AG10803 (cell line): ENCODE measurements around the gene NSUN4.

ENCODE experiments used
- DNase-seq: peaks from one replicate; pipeline ENCODE4 v3.0.0; 2010; ENCODE audit warnings: low read depth
- H3K4me3 ChIP-seq: 2 replicates; pipeline ENCODE4 v1.5.1; 2011; ENCODE audit warnings: mild to moderate bottlenecking, low read length, control low read depth
- CTCF ChIP-seq: conservative IDR thresholded peaks from 2 replicates; pipeline ENCODE4 v1.5.1; 2011; ENCODE audit warnings: mild to moderate bottlenecking, low read length, control low read depth, inconsistent platforms

NSUN4 gene

DNA sequence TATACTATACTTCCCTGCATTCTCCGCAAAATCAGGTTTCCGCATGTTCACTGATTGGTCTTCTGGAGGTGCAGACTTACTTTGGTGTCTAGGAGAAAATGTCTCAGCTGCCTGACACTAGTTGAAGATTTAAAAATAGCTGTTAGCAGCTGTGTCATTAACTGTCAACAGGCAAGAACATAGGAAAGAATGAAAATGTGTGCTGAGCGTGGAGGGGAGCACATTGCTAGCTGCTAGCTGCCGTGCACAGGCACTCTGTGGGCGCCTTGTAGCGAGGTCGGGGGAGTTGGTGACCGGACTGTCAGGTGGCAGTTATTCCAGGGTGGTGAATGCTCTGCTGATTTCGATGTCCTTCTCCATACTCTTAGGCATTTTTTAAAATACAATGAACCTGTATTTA is 58.7 kb downstream of the NSUN4 start:
- H3K4me3 ChIP-seq, result no peak overlapping the region
- DNase-seq, result no peak
- no peak for TF ChIP-seq CTCF

DNA sequence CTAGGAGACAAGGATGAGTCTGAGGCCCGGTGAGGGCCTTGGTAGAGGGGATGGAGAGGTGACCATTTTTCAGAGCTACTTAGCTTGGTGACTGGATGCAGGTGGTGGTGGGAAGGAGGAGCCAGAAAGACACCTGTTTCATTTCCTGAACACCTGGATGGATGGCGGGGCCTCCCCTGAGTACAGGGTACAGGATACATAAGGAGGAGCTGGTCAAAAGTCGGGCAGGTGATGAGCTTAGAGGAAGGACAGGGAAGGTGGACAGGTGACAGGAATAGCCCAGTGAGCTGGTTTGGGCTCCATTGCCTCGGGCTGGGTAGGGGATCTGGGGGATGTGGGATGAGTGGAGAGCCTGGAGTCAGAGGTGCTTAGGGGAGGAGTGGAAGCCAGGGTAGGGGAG is 59.8 kb downstream of the NSUN4 start:
- TF ChIP-seq CTCF, result no peak
- H3K4me3 ChIP-seq, result no peak overlapping the region
- DNase-seq, result no peak

DNA sequence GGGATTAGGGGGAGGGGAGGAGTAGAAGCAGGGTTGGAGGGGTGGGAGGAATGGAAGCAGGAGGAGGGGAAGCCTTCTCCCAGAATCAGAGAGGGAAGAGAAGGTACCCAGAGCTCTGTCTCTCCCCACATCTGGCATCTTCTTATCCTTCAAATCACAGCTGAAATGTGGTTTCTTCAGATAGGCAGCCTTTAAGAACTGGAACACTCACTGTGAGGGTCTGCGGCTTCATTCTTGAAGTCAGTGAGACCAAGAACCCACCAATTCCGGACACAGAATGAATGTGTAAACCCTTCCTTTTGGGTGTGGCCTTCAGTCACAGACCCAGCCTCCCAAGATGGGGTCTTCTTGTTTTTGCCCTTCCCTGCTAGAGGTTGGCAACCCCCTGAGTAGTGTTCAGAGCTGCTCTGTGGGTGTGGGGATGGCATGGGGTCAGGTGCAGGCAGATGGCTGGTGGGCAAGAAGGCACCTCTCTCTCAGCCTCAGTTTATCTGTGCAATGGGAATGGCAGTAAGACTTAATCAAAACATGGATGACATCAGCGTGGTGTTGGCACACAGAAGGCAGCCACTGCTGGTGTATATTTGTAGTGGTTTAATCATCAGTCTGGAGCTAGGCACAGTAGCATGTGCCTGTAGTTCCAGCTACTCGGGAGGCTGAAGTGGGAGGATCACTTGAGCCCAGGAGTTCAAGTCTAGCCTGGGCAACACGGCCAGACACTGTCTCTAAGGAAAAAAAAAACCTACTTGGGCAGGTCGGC is 60.7 kb downstream of the NSUN4 start:
- no peak overlapping the region for H3K4me3 ChIP-seq
- no peak for TF ChIP-seq CTCF
- peak; percentile 26 for DNase-seq

DNA sequence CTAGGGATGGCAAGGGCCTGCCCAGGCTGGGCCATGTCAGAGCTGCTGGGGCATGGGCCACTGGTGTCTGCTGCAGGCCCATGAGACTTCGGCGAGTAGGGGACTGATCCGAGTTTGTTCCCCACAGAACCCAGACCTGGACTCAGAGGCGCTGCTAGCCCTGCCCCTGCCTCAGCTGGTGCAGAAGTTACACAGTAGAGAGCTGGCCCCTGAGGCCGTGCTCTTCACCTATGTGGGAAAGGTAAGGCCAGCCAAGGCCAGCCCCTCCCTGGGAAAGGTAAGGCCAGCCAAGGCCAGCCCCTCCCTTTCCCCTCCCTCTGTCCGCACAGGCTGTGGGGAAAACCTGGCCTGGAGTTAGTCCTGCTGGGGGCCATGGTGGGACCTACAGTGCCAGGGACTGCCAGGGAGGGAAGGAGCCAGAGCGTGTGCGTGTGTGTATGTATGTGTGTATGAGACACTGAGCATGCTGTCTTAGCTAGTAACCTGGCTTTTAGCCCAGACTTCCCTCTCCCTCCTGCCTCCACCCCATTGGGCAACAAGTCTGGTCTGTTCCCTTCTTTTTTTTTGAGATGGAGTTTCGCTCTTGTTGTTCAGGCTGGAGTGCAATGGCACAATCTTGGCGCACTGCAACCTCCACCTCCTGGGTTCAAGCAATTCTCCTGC is 61.5 kb downstream of the NSUN4 start:
- TF ChIP-seq CTCF, result no peak
- peak; percentile 97 for DNase-seq
- no peak overlapping the region for H3K4me3 ChIP-seq

DNA sequence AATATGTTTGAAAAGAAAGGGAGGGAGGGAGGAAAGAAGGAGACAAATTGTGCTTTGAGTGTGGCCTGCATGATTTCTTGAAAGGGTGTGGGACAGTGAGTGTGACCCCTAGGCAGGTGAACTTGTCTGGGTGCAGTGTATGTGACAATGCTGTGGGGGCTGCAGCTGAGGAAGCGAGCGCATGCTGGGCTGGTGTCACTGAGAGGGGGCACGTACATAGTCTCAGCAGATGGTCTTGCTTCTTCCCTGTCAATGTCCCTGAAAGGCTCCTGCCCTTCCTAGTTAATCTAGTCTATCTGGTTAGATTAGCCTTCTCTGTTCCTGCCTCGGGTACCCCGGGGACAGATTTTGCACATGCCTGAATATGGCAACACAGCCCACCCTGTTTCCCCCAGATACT is 63.3 kb downstream of the NSUN4 start:
- no peak for TF ChIP-seq CTCF
- H3K4me3 ChIP-seq, result no peak overlapping the region
- no peak for DNase-seq

- no peak for DNase-seq
- no peak overlapping the region for H3K4me3 ChIP-seq
- no peak for TF ChIP-seq CTCF
Measured at GRCh38 chr1:46404482-46405196, 64.0 kb downstream of the NSUN4 start.
